HG03280 (cell line): ENCODE measurements around the gene TMUB1.

Source experiments
- ATAC-seq: cut with Tn5 transposase; IDR thresholded peaks from one replicate; pipeline ENCODE4 v1.9.1; 2021; ENCODE audit warnings: mild to moderate bottlenecking, moderate library complexity; ENCODE audit not compliant: unreplicated experiment

The TMUB1 gene

DNA sequence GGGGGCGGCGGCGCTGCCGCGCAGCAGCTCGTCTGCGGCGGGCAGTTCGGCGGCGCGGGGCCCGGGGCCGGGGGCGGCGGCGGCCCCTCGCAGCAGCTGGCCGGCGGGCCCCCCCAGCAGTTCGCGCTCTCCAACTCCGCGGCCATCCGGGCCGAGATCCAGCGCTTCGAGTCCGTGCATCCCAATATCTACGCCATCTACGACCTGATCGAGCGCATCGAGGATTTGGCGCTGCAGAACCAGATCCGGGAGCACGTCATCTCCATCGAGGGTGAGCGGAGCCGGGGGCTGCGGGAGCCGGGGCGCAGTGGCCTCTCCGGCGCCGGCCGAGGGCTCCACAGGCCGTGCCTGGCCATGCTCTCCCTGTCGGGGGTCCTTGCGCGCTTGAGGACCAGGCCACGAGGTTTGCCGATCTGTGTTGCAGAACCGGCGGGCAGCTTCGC, 3.5 kb upstream of the TMUB1 start:
- ATAC-seq: no peak

DNA sequence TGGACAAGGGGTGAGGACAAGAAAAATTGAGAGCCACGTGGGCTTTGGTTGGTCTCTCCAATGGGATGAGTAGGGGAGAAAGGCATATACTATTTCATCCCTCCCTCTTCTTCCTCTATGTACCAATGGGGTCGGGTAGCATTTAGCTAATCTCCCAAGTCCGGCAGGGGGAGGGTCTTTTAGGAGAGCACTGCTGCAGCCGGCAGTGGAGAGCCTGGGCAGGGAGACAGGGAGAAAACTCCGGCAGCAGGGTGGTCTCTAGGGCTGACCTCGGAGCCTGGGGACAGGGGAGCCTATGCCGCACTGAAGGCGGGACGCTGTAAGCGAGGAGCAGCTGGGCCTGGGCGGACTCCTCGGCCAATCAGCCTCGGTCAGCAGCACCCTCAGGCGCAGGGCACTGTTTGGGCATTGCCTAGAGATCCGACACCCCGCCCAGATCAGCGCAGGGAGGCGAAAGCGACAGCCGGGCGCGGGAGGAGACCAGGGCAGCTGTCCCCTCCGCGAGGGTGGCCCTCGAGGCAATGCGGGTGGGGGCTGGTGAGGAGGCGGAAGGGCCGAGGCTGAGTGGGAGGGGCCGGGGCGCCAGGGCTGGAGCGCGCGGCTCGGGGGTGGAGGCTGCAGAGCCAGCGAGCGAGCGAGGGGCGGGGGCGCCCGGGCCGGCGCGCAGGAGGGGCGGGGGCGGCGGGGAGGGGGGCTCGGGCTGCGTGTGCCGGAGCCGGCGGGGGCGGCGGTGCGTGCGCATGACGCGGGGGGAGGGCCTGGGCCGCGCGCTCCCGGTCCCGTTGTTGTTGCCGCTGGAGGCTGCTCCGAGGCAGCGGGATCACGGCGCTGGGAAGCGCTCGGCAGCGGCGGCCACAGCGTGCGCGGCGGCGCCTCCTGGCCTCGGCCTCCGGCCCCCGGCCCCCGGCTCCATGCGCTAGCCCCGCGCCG, 2.7 kb upstream of the TMUB1 start, which contains the start of gene AGAP3:
AGAP3 (plus strand) TSS at position 785 of the 930 bp plus-strand sequence. CDS start 267 bp downstream, outside the sequence.
- peak; percentile 47 for ATAC-seq

DNA sequence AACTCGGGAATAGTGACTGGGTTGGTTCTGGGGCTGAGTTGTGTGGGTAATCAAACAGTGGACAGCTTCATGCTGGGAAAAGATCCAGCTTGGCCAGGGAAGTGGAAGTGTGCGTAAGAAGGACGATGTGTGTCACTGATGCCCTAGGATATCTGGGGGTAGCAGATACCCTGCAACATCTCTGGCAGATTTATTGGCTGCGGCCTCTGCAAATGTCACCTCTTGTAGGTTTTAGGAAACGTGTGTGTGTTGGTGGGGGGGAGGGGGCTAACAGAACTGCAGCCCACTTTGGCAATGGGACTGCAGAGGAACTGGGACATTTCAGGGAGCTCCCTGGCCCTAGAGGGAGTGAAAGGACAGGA, 2.0 kb upstream of the TMUB1 start:
- ATAC-seq: no peak

DNA sequence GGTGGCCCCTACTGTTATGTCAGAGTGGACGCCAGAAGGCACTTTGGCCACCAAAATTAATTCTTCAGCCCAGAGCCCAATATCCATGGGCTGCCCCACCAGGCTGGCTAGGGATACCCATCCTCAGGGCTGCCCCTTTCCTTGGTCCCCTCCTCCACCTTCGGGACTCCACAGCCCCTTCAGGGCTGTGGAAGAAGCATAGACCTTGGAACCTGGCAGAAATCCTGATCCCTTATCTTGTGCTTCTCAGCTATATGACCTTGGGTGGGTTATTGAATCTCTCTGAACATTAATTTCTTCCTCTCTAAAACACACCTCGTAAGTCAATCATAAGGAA, 499 bp upstream of the TMUB1 start:
- ATAC-seq: no peak

DNA sequence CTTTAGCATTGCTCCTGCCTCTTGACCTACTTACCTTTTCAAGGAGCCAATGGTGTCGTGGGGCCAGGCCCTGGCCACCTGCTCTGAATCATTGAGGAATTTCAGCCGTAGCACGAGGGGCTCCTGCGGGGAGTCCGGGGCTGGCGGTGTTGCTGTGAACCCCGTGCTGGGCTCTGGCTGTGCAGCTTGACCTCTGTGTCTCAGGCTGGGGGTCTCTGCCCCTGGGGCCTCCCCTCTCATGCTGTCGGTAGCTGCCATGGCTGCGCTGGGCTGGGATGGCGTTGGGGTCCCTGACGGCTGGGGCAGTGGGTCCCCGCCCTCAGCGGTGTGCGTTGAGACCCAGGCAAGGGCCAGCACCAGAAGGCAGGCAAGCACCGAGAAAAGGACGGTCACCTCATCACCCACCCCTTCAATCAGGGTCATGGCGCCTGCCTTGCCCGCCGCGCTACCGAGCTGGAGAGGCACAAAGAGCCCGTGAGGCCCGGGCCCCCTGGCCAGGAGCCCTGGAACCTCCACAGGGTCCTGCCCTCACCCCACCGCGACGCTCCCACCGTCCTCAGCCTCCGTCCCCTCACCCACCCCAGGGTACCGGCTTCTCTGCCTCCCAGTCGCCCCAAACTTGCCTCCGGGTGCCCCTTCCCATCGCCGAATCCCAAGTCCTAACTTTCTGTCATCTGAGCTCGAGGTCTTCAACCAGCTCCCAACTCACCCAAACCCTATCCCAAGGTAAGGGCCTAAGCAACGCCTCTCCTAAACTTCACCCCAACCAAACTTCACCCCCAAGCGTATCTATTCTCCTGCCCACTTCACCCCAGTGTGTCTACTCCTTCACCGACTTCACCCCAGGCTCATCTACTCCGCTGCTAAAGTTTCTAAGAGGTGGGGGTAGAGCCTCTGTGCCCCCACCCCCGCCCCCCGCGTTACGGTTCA, 887 bp downstream of the TMUB1 start:
- no peak for ATAC-seq

DNA sequence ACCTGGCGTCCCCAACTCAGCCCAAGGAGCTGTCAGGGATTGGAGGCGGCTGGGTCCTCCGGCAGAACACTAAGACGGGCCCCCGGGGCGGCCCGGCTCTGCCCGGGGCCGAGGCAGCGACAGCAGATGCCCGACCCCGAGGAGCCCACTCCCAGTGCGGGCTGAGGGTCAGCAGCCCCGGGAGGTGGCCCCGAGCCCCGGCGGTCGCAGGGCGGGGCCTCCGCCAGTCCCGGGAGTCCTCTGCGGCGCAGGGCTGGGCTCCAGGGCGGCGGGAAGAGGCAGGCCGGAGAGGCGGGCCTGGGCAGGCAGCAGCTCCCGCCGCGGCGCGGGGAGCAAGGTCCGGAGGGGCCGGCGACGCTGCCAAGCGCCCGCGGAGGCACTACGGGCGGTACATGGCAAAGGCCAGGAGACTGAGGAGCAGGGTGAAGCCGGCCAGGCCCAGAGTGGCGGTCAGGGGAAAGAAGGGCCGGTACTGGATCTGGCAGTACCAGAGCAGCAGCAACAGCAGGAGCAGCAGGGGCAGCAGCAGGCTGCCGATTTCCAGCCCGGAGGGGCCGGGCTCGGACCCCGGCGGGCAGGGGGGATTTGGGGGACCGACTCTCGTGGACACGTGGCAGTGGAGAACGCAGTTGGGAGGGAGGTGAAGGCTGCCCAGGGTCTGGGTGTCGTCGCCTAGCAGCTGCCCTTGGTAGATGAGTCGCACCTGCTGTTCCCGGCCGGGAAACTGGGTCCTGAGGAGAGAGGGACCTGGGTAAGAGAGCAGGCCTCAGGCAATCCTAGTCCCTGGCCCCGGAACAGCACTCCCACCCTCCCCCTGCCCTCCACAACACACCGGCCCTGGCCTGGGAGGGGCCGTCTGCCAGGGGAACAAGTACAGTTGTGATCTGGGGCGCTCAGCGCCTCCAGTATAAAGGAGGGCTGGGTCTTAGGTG, 1.9 kb downstream of the TMUB1 start:
- ATAC-seq: no peak

DNA sequence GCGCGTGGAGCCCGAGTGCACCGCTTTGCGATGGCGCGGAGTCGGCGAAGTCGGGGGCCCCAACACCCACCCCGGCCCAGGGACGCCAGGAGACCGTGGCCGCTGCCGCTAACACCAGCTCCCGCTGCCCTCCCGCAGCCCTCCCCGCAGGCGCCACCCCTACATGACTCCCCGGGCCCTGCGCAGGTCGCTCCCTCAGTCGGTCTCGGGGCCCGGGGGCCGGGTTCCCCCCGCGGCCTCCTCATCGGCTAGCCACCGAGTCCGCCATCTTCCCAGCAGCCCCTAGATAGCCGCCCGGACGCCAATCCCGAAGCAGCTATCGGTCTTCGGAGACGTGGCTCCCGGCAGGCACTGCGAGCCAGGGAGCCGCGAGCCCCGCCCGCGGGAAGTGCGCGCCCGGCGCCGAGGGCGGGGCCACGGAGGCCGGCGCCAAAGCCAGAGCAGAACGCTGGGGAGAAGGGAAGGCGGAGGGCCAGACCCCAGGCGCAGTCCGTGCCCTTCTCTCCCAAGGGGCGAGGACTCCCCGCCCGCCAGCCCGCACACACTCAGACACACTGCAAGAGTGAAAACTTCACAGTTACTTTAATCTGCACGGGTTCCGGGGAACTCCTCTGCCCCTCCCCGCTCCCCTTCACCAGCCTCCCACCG, 2.6 kb downstream of the TMUB1 start, which contains the start of gene FASTK:
FASTK (minus strand) TSS at position 288 of the 648 bp plus-strand sequence; CDS start at position 245, 43 bp downstream.
- ATAC-seq: peak; percentile 78

DNA sequence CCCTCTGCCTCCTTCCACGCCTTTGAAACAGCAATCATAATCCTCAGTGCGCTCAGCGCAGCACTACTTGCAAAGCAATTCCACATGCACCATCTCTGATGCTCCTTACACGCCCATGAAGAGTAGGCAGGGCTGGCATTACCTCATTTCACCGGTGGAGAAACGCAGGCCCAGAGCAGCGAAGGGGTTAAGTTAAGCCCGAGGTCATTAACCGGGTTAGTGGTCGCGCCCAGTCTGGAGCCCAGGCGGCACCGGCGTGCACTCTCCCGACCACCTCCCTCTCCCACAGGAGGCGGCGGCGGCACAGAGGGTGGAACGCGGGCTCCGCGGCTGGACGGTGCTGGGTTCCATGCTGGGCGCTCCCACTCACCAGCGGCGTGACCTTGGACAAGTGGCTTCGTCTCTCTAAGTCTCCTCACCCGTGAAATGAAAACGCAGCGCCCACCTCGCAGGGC, 3.2 kb downstream of the TMUB1 start:
- peak; percentile 3 for ATAC-seq

DNA sequence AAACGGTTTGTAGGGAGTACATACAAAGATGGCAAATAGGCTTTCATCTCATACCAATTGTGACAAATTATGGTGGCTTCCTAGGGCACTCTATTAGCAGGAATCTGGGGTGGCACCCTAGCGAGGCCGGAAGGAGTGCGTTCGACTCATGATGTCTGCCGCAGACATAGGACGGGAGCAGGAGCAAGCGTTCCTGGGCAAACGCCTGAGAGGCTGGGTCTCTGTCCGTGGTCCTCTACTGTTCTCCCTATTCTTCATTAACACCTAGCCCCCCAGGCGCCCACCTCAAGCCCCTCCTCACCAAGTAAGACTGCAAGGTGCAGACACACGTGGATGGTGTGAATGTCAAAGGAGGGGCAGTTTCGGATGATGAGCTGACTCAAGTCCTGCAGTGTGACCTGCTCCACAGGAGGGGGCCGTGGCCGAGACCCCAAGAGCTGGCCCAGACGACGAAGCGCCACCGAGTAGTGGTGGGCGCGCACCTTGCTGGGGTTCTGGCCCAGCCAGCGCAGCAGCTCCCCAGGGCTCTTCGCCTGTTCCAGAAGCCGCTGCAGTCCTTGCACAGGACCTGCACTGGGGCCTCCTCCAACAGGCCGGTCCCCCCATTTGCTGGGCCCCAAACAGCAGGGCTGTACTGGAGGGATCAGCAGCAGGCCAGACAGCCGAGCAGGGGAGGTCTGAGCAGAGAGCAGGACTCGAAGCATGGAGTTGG, 3.9 kb downstream of the TMUB1 start:
- no peak for ATAC-seq

DNA sequence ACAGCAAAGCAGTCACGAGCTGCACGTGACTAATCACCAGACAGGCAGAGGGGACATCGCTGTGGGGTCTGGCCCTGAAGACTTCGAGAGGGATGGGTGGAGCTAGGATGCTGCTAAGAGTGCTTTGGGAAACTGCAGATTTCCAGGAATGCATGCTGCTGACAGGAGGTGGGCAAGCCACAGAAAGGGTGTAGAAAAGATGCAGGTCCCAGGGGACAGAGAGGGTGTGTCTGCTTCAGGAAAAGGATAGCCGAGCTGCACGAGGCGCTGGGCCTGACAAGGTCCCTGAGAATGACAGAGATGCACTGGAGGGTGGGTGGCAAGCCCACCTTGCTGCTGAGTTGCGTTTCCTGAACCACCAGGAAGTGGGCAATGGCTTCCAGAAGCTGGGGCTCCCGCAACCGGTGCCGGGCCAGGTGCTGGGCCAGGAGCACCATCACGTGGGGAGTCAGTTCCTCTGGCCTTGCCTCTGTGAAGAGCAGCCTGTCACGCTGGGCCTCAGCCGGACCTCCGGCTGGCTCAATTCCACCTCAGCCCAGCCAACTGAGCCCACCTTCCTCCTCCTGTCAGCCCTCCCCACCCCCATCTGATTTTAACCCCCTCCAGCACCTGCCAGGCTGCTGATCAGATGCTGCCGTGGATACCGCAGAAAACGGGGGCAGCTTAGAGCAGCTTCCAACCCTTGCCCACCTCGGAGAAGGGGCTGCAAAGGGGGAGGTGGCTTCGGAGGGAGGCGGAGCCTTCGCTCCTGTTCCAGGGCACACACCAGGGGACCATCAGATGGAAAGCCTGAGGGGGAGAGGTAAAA, 4.9 kb downstream of the TMUB1 start:
- no peak for ATAC-seq

DNA sequence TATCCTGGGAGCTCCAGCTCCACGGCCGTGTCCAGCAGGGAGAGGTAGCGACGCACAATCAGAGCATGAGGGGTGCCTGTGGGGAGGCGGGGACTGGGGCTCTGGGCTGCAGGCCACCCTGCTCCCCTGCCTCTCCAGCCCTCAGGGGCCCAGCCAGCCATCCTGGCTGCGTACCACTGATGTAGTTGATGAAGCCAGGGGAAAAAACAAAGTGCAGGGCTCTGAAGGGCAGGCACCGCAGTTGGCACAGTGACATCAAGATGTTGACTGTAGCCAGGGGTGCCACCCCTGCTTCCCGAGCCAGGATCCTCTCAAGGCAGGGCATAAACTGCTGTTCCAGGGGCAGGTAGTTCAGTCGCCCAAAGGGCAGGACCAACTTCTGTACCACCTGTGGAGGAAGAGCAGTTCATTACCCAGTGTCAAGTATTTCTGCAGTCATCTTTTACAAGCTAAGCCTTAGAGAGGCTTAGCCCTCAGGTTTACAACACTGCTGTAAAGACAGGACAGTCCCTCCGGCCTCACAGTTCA, 5.5 kb downstream of the TMUB1 start:
- ATAC-seq: no peak

DNA sequence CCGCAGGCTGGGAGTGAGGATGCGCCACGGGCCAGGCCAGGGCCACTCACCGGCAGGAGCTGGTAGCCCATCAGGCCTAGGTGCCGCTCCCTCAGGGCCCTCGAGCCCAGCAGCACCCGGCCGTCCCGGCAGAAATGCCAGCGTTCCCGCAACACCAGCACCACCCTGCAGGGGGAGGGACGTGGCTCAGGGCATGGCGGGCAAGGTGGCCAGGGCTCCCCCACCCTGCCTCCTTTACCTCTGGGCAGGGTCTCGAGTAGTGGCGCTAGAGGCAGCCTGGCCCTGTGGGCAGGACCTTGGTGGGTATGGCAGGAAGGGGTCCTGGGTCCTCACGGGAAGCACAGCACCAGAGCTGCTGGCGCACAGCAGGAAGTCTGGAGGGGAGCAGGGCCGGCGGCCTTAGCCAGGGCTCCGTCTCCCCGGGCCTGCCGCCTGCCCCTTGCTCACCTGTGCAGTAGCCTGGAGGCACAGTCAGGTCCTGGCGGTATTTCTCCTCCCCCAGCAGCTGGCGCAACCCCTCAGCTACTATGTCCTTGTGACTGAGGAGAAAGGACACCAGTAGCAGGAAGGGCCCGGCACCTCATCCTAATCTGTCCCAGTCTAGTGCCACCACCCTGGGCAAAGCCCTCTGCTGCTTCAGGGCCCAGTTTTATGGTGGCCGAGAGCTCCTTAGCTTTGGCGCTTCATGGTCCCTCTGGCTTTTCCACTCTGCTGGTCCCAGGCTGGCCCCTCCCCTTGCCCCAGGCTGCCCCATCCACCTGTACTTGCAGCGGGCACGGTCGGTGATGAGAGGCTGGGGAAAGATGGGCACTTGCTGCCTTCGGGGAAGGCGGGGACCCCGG, 6.2 kb downstream of the TMUB1 start:
- no peak for ATAC-seq

DNA sequence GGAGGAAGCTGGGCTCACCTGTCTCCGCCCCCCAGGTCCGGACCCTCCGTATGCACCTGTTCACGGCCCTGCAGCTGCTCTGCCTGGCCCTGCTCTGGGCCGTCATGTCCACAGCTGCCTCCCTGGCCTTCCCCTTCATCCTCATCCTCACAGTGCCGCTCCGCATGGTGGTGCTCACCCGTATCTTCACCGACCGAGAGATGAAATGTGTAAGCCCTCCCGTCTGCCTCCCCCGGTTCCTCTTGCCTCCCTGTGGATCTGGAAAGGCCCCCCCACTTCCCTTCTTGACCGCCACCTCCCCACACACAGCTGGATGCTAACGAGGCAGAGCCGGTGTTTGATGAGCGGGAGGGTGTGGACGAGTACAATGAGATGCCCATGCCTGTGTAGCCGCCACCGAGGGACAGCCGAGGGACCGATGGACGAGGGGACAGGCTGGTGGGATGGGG, 7.3 kb downstream of the TMUB1 start:
- ATAC-seq: no peak

DNA sequence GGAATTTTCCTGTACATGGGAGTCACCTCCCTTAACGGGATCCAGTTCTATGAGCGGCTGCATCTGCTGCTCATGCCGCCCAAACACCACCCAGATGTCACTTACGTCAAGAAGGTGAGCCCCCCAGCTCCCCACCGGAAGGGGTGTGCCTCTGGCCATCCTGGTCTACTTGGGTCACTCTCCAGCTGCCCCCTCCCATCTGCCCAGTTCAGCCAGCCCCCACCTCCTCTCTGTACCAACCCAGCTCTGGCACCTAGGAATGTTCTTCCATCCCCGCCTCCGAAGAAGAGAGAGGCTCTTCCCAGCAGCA, 7.7 kb downstream of the TMUB1 start:
- no peak for ATAC-seq

DNA sequence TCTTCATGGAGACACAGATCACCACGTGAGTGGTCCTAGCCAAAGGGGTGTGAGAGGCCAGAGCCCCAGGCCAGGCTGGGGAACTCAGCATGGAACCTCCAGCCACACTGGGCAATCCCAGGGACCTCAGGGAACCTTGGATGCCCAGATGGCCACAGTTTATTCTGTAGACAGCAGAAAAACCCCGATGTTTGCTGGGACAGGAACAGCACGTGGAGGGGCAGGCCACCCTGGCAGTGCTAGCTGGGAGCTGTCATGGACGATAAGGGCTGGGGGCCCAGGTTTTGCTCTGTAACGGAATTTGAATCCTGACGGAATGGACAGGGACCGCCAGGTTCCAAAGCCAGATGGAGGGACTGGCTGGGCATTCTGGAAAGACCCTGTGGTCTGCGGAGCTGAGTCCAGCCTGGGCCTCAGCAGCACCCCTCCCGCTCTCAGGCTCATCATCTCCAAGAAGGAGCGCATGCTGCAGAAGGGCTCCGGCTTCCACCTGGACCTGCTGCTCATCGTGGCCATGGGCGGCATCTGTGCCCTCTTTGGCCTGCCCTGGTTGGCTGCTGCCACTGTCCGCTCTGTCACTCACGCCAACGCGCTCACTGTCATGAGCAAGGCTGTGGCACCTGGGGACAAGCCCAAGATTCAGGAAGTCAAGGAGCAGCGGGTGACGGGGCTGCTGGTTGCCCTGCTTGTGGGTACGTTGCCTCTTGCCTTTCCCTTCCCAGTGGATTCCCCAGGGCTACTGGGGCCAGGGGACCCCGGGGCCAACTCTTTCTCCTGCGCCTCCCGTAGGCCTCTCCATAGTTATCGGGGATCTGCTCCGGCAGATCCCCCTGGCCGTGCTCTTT, 8.3 kb downstream of the TMUB1 start:
- ATAC-seq: no peak

DNA sequence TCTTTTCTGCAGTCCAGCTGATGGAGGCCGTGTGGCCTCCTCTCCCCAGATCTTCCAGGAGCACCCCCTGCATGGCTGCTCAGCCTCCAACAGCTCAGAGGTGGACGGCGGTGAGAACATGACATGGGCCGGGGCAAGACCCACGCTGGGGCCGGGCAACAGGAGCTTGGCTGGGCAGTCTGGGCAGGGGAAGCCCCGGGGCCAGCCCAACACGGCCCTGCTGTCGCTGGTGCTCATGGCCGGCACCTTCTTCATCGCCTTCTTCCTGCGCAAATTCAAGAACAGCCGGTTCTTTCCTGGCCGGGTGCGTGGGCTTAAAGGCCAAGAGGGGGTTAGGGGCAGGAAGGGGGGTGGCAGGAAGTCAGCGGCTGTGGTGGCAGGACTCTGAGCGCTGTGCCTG, 9.3 kb downstream of the TMUB1 start:
- ATAC-seq: no peak
